Kidney epithelial cell (primary cell): Measurements from ENCODE around the gene CDH23. TPM values are rescaled to one million over a fixed set of nuclear protein-coding genes. Genes with fewer than 3 reads are reported as not detected.

ENCODE experiments used
- DNase-seq: peaks from one replicate; pipeline ENCODE4 v3.0.0-alpha.2; 2010; ENCODE audit warnings: low read depth
- H3K27me3 ChIP-seq: 2 replicates; pipeline ENCODE4 v1.6.0; 2011; ENCODE audit warnings: low read length; ENCODE audit not compliant: control insufficient read depth, insufficient read depth
- H3K36me3 ChIP-seq: 2 replicates; pipeline ENCODE4 v1.5.1; 2011; ENCODE audit warnings: low read length; ENCODE audit not compliant: control insufficient read depth, insufficient read depth
- H3K4me3 ChIP-seq: 2 replicates; pipeline ENCODE4 v1.5.1; 2011; ENCODE audit warnings: low read depth, mild to moderate bottlenecking, control low read depth, low read length
- CTCF ChIP-seq: IDR thresholded peaks from 2 replicates; pipeline ENCODE4 v1.5.1; 2011; ENCODE audit warnings: mild to moderate bottlenecking, moderate library complexity, low read length, control low read depth, inconsistent platforms; ENCODE audit not compliant: insufficient read depth, poor library complexity, severe bottlenecking
- total RNA-seq: library from RNA; depleted of rRNA; stranded (reverse); fragments of >200 nt; gene quantifications from 2 replicates; pipeline ENCODE4 v1.2.3, GENCODE V29; 2015

CDH23 gene
- total RNA-seq, 1 donor from 2014 or later = 0.04 TPM

- H3K4me3 ChIP-seq = no peak overlapping the region
- H3K36me3 ChIP-seq = peaks cover 12% of the 10 kb centered on the region
- TF ChIP-seq CTCF = no peak
- no peak for DNase-seq
- no peaks in the 10 kb centered on the region for H3K27me3 ChIP-seq
Observed at GRCh38 chr10:71819441-71819861, 422.7 kb downstream of the CDH23 start.

- TF ChIP-seq CTCF = no peak
- Histone ChIP-seq H3K4me3 (no peak overlapping the region), H3K36me3 (peaks cover 13% of the 10 kb centered on the region), H3K27me3 (no peaks in the 10 kb centered on the region)
- no peak for DNase-seq
Observed at GRCh38 chr10:71819985-71820384, 423.3 kb downstream of the CDH23 start.

- peaks cover 13% of the 10 kb centered on the region for H3K36me3 ChIP-seq
- no peak overlapping the region for H3K4me3 ChIP-seq
- TF ChIP-seq CTCF = no peak
- no peaks in the 10 kb centered on the region for H3K27me3 ChIP-seq
- no peak for DNase-seq
Observed at GRCh38 chr10:71820966-71821365, 424.2 kb downstream of the CDH23 start.

- no peaks in the 10 kb centered on the region for H3K27me3 ChIP-seq
- no peak for DNase-seq
- H3K4me3 ChIP-seq = no peak overlapping the region
- TF ChIP-seq CTCF = no peak
- H3K36me3 ChIP-seq = peaks cover 13% of the 10 kb centered on the region
Observed at GRCh38 chr10:71821909-71822763, 425.4 kb downstream of the CDH23 start.

GRCh38 chr10:71823356-71823755 is 426.6 kb downstream of the CDH23 start:
- DNase-seq = no peak
- no peak overlapping the region for H3K4me3 ChIP-seq
- H3K27me3 ChIP-seq = no peaks in the 10 kb centered on the region
- no peak for TF ChIP-seq CTCF
- H3K36me3 ChIP-seq = peaks cover 15% of the 10 kb centered on the region

- TF ChIP-seq CTCF = no peak
- peaks cover 15% of the 10 kb centered on the region for H3K36me3 ChIP-seq
- H3K27me3 ChIP-seq = no peaks in the 10 kb centered on the region
- H3K4me3 ChIP-seq = no peak overlapping the region
- DNase-seq = no peak
Observed at GRCh38 chr10:71824333-71824732, 427.6 kb downstream of the CDH23 start.
